ENCODE data around the gene NMT2. TPM values are rescaled to one million over a fixed set of nuclear protein-coding genes. Genes with fewer than 3 reads are reported as not detected.
"Not testable (repeated sequence)": the region's sequence is repeated elsewhere in the genome, so short reads cannot be mapped to it uniquely, and the experiment has no call there.

Gene NMT2
- polyA plus RNA-seq, 1 donor from 2014 or later: 24.6 TPM

- Histone ChIP-seq H3K9me2 (ENCODE audit: insufficient read depth, low read length) (no peaks in the 10 kb centered on the region), H3K79me2 (replicated peaks; ENCODE audit: insufficient read depth, low read length) (peaks cover 3% of the 10 kb centered on the region), H3K36me3 (ENCODE audit: insufficient read depth, low read length) (peaks cover 10% of the 10 kb centered on the region), H3F3A (ENCODE audit: insufficient read depth, low read length, poor library complexity, severe bottlenecking) (no peaks in the 10 kb centered on the region), H3K4me3 (ENCODE audit: low read length) (no peak overlapping the region), H3K9ac (ENCODE audit: low read length) (no peak overlapping the region), H3K4me2 (ENCODE audit: low read length) (no peak overlapping the region), H3K27ac (ENCODE audit: low read length) (no peak overlapping the region), H2AFZ (ENCODE audit: low read depth, low read length) (no peak overlapping the region), H4K20me1 (ENCODE audit: insufficient read depth) (no peaks in the 10 kb centered on the region), H3K9me3 (ENCODE audit: low read length) (no peaks in the 10 kb centered on the region), H3K27me3 (ENCODE audit: insufficient read depth, low read depth, low read length) (no peaks in the 10 kb centered on the region)
- TF ChIP-seq CTCF (IDR thresholded peaks at IDR 0.05; ENCODE audit: poor library complexity, severe bottlenecking) (peak; percentile 68), EZH2 (IDR thresholded peaks at IDR 0.05; ENCODE audit: borderline replicate concordance, insufficient read depth, low read length, poor library complexity, severe bottlenecking) (no peak), RAD21 (conservative IDR thresholded peaks at IDR 0.05) (peak; percentile 59), SMC3 (conservative IDR thresholded peaks at IDR 0.05; ENCODE audit: poor library complexity) (peak; percentile 61)
Observed at GRCh38 chr10:15209827-15210509, 41.5 kb upstream of the NMT2 start.

GRCh38 chr10:15208221-15208620 lies 39.7 kb upstream of the NMT2 start:
- Histone ChIP-seq H3K9ac (ENCODE audit: low read length) (no peak overlapping the region), H3K27me3 (ENCODE audit: insufficient read depth, low read depth, low read length) (no peaks in the 10 kb centered on the region), H3K36me3 (ENCODE audit: insufficient read depth, low read length) (peaks cover 10% of the 10 kb centered on the region), H3K9me3 (ENCODE audit: low read length) (no peaks in the 10 kb centered on the region), H2AFZ (ENCODE audit: low read depth, low read length) (no peak overlapping the region), H3K4me2 (ENCODE audit: low read length) (no peak overlapping the region), H3K79me2 (replicated peaks; ENCODE audit: insufficient read depth, low read length) (peaks cover 3% of the 10 kb centered on the region), H4K20me1 (ENCODE audit: insufficient read depth) (no peaks in the 10 kb centered on the region), H3K27ac (ENCODE audit: low read length) (no peak overlapping the region), H3F3A (ENCODE audit: insufficient read depth, low read length, poor library complexity, severe bottlenecking) (no peaks in the 10 kb centered on the region), H3K4me3 (ENCODE audit: low read length) (no peak overlapping the region), H3K9me2 (ENCODE audit: insufficient read depth, low read length) (no peaks in the 10 kb centered on the region)
- no peak for TF ChIP-seq MXI1 (conservative IDR thresholded peaks at IDR 0.05; ENCODE audit: poor library complexity, severe bottlenecking)
- no peak for TF ChIP-seq SMC3 (conservative IDR thresholded peaks at IDR 0.05; ENCODE audit: poor library complexity)
- TF ChIP-seq REST (IDR thresholded peaks at IDR 0.05; ENCODE audit: borderline replicate concordance): no peak

- H3K9me2 ChIP-seq (ENCODE audit: insufficient read depth, low read length); H3F3A ChIP-seq (ENCODE audit: insufficient read depth, low read length, poor library complexity, severe bottlenecking); H3K27ac ChIP-seq (ENCODE audit: low read length); H3K9me3 ChIP-seq (ENCODE audit: low read length); H3K4me2 ChIP-seq (ENCODE audit: low read length); H2AFZ ChIP-seq (ENCODE audit: low read depth, low read length); H3K79me2 ChIP-seq (replicated peaks; ENCODE audit: insufficient read depth, low read length); H3K9ac ChIP-seq (ENCODE audit: low read length); H3K27me3 ChIP-seq (ENCODE audit: insufficient read depth, low read depth, low read length); H4K20me1 ChIP-seq (ENCODE audit: insufficient read depth); H3K4me3 ChIP-seq (ENCODE audit: low read length); H3K36me3 ChIP-seq (ENCODE audit: insufficient read depth, low read length): not testable (repeated sequence)
Observed at GRCh38 chr10:15207410-15207809, 38.9 kb upstream of the NMT2 start.
